GM18511 (cell line): ENCODE data around the gene SRSF9.

ENCODE experiments used
- ATAC-seq: cut with Tn5 transposase; IDR thresholded peaks from one replicate; pipeline ENCODE4 v1.9.1; 2021; ENCODE audit warnings: mild to moderate bottlenecking, moderate library complexity; ENCODE audit not compliant: unreplicated experiment

The SRSF9 gene

DNA sequence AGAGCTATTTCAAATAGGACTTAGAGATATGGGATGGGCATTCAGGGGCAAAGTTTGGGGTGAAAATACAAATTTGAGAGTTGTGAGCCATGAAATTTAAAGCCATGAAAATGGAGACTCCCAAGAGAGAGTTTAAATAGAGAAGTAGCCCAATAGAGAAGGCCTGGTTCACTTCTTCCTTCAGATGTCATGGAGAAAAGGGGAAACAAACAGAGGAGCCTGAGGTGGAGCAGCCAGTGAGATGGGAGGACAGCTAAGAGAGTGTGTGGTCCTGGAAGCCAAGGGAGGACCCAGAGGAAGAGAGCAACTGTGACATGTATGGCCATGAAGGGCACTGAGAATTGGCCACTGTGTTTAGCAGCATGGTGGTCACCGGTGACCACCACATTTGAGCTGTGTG is 14.1 kb upstream of the SRSF9 start:
- ATAC-seq, result no peak

DNA sequence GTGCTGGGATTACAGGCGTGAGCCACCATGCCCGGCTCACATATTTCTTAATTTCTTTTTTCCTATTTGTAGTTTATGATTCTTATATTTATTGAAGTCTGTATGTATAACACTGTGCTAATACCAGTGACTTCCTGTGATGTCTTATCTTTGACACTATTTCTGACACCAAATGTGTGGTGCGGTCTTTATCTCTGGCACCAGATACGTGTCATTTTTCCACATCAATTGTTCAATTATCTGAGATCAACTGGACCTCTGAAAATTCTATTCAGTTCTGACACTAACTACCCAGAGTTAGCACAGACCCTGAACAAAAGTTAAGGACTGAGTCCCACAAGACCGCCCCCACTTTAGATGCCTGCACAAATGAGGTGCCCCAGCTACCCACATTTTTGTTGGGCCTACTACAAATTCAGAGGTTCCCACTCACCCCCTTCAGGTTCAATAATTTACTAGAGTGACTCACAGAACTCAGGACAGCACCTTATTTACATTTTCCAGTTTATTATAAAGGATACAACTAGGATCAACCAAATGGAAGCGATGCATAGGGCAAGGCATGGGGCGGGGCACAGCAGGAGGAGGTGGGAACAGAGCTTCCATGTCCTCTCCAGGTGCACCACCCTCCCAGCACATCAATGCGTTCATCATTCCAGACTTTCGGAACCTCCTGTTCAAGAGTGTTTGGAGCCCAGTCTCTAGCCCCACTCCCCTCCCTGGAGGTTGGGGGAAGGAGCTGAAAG is 11.6 kb upstream of the SRSF9 start:
- no peak for ATAC-seq

DNA sequence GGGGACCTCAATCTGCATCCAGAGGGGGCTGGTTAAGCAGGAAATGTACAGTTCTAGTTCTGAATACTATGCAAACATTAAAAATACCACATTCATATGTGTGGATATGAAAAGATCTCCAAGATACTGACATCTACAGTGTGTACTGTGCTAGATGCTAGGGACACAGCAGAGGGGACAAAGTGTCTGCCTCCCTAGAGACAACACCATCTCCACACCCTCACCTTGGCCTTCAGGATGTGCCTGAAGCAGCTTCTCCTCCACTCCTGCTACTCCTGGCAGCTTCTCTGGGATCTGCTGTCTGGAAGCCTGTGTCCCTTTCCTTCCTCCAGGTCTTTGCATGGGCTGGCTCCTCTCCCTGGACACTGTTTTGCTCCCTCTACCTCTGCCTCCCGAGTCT is 10.7 kb upstream of the SRSF9 start:
- ATAC-seq, result no peak

DNA sequence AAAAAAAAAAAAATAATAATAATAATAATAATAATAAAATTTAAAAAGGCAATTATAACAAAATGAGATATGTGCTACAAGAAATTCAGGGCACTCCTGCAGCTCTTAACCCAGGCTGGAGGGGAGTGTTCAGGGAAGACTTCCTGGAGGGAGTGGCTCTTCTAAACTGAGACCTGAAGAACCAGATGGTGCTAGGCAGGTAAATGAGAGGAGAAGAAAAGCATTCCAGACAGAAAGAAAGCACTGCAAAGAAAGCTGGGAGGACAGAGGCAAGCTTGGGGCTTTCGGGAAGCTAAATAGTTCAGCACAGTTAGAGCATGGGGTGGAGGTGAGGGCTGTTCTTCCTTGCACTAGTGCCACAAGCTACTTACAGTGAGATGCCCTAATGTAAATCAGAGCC is 9.9 kb upstream of the SRSF9 start:
- ATAC-seq, result no peak

DNA sequence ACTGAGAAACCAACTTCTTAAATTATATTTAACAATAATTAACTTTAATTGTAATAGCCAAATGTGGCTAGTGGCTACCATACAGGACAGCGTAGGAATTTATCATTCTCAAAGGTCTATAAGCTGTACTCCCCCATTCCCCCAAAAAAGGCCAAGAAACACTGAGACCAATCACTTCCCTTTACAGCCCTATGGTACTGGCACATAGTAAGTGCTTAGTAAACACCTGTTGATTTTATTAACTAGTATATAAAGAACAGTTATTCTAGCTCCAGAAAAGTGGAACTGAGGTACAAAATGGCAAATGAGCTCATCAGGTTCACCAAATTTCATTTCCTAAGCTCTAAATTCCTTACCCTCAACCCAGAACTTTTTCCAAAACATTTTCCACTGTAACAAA is 6.1 kb upstream of the SRSF9 start:
- ATAC-seq, result no peak

DNA sequence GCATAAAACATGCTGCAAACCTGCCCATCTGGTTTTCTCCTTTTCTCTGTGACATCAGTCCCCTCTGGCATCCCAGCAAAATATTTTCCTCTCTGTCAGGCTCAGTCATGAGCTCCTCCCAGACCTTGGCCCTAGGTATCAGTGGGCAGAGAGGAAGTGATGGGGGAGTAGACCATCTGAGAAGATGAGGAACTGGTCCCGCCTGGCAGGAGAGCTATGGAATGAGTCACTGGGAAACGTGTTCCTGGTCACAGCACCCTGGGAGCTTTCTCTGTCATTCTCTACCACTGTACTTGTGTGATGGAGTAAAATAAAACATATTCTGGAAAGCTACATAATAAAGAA is 5.0 kb upstream of the SRSF9 start:
- no peak for ATAC-seq

DNA sequence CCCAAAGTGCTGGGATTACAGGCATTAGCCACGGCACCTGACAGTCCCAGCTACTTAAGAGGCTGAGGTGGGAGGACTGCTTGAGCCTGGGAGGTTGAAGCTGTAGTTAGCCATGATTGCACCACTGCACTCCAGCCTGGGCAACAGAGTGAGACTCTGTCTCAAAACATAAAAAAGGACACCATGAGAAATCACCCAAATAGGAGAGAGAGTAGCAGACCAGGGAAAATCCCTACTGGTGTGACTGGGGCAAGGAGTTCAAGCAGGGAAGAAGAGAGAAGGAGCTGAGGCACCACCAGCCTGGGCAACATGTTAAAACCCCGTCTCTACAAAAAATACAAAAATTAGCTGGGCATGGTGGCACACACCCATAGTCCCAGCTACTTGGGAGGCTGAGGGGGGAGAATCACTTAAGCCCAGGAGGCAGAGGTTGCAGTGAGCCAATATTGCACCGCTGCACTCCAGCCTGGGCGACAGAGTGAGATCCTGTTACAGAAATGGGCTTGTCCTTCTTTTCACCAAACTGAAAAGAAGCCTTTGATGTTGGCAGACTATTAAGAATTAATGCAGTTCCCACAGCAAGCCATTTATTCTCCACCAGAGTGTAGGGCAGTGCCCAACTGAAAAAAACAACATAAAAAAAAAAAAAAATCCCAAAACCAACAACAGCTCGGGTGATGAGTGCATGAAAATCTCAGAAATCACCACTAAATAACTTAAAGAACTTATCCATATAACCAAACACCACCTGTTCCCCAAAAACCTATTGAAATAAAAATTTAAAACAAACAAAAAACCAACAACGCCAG is 4.5 kb upstream of the SRSF9 start:
- no peak for ATAC-seq

DNA sequence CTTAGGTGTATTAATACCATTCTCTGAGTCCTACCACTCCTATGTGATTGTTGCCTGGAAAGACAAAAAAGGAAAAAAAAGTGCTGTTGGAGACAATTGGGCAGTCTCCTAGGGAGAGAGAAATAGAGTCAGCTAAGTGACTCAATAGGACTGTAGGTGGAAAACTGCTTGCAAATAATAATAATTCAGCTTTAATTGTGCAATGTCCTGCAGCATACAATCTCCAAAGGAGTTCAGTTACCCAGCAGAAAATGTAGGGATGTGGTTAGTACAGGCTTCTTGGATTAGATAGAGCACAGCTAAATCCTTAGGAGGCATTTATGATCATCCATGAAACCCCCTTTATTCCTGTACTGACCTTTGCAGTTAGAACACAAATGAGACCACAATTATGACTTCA is 3.0 kb upstream of the SRSF9 start:
- no peak for ATAC-seq

DNA sequence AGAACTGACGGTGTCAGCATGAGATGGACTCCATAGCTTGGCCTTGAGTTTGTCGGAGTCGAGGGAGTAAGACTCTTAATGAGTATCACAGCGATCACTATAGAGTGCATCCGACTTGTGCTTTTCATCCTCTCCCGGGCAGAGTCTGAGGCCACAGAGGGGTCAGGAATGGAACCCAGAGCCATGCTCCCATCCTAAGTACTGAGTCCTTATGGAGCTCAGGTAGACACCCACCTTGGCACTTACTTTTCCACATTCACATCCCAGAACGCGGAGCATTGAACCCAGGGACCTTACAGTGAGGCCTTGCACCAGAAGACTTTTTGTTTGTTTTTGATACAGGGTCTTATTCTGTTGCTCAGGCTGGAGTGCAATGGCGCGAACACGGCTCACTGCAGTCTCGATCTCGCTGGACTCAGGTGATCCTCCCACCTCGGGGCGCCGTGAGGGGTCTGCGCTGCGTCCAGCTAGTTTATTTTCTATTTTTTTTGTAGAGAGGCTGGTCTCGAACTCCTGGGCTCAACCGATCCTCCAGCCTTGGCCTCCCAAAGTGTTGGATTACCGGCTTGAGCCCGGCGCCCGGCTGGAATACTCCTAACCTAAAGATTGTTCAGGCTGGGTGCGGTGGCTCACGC is 719 bp upstream of the SRSF9 start:
- ATAC-seq, result peak; percentile 14

DNA sequence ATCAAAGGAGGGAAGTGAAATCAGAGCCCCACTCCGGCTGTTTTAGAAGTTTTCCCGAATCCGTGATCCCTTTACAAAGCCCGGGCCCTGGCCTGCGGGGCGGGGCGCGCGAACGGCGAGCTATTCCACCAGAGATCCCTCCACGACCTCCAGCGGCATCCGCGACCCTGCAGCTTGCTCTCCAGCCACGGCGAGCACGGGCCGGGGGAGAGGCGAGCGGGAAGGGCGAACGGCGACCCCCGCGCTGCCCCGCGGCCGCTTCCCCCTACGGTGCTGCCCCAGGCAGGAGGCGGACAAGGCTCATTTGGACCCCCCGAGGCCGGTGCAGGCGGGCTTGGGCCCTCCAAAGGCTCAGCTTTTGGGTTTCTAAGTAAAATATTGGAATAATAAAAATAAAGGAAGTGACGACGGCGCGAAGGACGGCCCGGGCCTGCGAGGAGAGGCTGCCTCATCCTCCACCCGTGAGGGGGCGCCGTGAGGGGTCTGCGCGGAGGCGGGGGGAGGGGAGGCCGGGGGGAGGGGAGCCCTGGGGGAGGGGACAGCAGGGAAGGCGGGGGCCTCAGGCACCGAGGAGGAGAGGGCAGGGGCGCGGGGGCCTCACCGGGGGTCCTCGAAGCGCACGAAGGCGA is 613 bp downstream of the SRSF9 start:
- ATAC-seq, result peak; percentile 34

DNA sequence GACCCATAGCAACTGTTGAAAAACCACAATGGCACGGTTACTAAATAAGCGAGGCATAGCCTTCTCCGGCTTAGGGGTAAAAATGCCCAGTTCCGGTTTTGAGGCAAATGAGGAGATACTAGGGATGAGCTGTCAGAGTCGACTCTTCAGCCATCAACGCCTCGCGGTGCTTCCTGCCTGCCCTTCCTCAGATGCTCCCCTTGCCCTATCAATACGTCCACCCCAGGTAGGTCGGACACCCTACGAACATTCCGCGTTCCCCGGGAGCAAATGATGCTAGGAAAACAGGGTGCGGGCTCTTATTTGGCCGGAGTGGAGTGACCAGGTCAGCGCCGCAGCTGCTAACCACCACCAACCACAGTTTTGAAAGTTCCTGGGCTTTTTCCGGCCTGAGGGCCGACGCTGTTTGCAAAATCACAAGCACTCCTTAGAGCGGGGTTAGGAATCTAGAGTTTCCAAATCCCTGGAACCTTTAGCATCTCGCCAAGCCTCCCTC is 1.2 kb downstream of the SRSF9 start:
- ATAC-seq, result no peak

DNA sequence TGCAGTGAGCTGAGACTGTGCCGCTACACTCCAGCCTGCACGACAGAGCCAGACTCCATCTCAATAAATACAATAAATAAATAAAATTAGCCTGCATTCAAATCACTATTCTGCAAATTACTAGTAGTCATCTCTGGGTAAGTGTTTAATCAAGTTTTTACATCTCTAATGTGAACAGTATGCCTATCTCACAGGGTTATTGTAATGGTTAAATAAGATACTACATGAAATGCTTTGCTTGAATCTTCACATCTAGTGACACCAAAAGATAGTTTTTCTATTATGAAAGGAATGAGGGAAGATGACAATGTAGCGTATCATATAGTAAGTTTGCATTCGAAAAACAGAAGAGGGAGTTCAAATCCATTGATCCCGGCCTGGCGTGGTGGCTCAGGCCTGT is 2.1 kb downstream of the SRSF9 start:
- ATAC-seq, result no peak

DNA sequence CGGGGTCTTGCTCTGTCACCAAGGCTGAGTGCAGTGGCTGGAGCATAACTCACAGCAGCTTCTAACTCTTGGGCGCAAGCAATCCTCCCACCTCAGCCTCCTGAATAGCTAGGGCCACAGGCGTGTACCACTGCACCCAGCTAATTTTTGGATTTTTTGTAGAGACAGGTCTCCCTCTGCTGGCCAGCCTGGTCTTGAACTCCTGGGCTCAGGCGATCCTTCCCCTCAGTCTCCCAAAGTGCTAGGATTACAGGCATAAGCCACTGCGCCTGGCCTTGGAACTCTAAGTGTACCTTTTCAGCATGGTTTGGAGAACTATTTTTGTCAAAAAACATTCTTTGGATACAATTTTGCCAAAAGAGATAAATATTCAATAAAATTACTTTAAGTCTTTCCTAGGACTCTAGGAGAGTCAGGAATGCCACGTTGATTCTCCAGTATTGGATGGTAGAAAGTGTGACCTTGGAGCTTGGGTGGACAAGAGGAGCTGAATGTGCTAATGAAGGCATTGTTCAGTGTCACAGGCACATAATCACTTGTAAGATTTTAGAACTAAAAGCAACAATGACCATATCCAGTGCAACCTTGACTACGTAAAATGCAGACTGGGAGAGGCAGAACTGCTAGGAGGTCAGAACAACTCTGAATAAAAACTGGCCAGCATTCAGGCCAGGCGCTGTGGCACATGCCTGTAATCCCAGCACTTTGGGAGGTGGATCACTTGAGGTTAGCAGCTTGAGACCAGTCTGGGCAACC is 2.8 kb downstream of the SRSF9 start:
- ATAC-seq, result no peak

DNA sequence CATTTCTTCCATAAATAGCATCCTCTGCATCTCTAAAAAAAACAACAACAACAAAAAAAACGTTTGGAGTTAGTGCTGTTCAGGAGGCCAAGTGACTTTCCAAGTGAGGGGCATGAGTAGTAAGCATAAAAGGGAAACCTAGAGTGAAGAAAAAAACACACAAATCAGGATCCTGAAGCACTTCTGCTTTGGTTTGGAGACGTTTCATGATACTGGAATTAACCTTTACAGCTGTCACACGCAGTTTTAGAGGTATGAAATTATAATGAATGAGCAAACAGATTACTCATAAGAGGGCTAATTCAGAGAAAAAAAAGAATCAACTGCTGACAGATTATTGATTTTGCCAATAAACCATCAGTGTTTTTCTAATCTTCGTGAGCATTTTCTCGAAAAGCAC is 3.8 kb downstream of the SRSF9 start:
- ATAC-seq, result no peak

DNA sequence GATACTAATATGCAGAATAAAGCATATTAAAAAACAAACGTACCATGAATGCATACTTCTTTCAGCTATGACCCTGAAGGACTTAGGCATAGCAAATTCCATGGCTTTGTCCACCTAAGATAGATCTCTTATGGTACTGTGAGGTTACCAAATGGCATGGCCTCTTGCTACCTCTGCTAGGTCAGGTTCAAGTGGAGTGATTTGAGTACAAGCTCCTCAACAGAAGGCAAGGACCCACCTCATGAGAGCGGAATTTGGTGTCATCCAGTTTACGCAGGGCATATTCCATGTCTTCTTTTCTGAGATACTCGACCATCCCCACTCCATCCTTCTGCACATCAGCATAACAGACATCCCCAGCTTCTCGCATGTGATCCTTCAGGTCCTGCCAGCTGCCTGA is 5.8 kb downstream of the SRSF9 start:
- no peak for ATAC-seq

DNA sequence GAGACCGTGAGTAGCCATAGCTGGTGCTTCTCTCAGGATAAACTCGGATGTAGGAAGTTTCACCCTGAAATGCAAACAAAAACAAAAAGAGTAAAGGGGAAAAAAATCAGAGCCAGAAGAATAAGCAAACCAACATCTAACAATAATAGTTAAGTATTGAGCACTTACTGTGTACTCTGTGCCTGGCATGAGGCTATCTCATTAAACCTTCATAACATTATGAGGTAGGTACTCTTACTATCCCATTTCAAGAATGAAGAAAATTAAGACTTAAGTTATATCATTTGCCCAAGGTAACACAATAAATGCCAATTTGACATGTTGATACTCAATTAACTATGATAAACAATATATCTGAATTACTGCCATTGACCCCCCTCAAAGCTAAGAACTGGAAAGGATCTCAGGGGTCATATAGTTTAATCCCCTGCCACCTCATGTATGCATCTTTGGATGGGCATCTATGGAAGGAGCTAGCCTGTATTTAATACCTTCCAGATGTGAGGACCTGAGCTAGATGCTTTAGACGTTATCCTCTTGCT is 7.4 kb downstream of the SRSF9 start:
- no peak for ATAC-seq

DNA sequence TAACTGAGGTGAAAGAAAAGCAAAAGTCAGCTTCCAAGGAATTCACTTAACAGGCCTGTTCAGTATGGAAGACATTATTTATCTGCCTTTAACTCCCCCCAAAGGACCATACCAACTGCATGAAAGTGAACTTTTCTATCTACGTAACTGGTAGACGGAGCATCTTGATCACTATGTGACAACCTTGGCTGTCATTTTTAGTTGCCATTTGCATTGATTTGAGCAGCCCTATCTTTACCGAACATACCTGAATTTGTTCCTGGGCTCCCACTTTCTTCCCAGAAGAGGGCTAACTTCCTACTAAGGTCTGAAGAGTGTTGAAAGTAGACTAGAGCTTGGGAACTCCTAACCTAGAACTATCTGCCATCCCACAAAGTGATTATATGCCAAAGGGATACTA is 9.4 kb downstream of the SRSF9 start:
- no peak for ATAC-seq

DNA sequence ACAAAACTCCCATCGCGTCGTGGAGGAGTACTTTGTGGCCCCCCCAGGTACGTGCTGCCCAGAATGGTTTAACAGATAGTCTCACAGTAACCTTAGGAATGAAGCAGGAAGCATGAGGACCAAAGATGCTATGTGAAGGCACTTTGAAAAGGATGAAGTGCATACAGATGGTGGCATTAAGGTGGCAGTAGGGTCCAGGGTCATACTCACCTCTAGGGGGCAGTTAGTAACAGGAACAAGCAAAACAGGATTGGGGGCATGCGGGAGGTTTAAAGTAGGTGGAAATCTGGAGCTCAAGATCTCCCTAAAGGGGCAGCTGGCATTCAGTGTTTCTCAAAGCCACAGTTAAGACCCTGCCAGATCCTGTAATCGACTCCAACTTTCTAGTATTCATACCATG is 12.4 kb downstream of the SRSF9 start:
- no peak for ATAC-seq

DNA sequence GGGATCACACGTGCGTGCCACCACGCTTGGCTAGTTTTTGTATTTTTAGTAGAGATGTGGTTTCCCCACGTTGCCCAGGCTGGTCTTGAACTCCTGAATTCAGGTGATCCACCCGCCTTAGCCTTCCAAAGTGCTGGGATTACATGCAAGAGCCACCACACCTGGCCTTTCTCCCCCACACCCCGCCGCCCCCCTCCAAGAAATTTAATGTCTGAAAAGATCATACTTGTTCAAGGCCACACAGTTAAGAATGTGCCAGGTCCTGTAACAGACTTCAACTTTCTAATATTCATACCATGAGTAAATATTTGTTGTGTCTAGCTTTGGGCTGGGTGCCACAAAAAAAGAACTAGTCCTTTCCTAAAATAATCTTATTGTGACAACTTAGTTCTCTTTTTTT is 14.2 kb downstream of the SRSF9 start:
- ATAC-seq, result no peak

DNA sequence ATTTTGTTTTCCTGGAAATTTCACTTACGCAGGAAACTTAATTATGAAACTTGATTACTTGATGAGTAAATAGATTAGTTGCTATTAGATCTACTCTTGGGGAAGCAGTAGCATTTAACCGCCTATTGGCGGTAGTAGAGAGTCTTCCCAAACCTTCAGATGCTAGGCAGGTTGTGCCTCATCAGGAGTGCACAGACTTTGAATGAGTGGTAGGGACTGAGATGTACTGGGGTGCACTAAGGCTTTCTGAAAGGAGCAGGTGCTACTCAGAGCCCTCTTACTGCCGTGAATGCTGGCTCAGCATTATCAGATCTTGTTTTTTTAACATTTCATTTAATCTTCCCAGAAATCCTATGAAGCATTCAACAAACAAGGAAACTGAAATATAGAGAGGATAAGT is 15.6 kb downstream of the SRSF9 start:
- no peak for ATAC-seq
